Glutamatergic neuron (in vitro differentiated cells): Measurements from ENCODE around the gene HARBI1. TPM values are rescaled to one million over a fixed set of nuclear protein-coding genes. Genes with fewer than 3 reads are reported as not detected.

Source experiments
- DNase-seq: peaks from one replicate; pipeline ENCODE4 v3.0.0; 2022
- H3K27ac Mint-ChIP-seq: one replicate; pipeline ENCODE4 v1.8.0; 2020; ENCODE audit warnings: mild to moderate bottlenecking, mixed read lengths, inconsistent platforms; ENCODE audit not compliant: unreplicated experiment
- H3K27me3 Mint-ChIP-seq: one replicate; pipeline ENCODE4 v1.8.0; 2020; ENCODE audit warnings: mild to moderate bottlenecking, moderate library complexity, mixed read lengths, inconsistent platforms; ENCODE audit not compliant: unreplicated experiment
- H3K36me3 Mint-ChIP-seq: one replicate; pipeline ENCODE4 v1.8.0; 2020; ENCODE audit warnings: mild to moderate bottlenecking, mixed read lengths, inconsistent platforms; ENCODE audit not compliant: unreplicated experiment
- H3K4me1 Mint-ChIP-seq: one replicate; pipeline ENCODE4 v1.8.0; 2020; ENCODE audit warnings: mild to moderate bottlenecking, low read depth, mixed read lengths, inconsistent platforms; ENCODE audit not compliant: unreplicated experiment
- H3K4me3 Mint-ChIP-seq: one replicate; pipeline ENCODE4 v1.8.0; 2020; ENCODE audit warnings: mild to moderate bottlenecking, mixed read lengths, inconsistent platforms; ENCODE audit not compliant: unreplicated experiment
- H3K9me3 Mint-ChIP-seq: one replicate; pipeline ENCODE4 v1.8.0; 2020; ENCODE audit warnings: mild to moderate bottlenecking, moderate library complexity, mixed read lengths, inconsistent platforms; ENCODE audit not compliant: unreplicated experiment
- CTCF ChIP-seq: fragments of 200-600 bp; sonication (generic); IDR thresholded peaks from one replicate; pipeline ENCODE4 v1.5.0; 2021; ENCODE audit not compliant: partially characterized antibody, unreplicated experiment
- total RNA-seq: library from RNA; stranded (reverse); fragmentation: NEBNext Ultra II Directional; extraction: Animal tissue kit (Norgen Biotek cat#: 25700); gene quantifications from one replicate; pipeline ENCODE4 v1.2.1, GENCODE V29; 2021; ENCODE audit not compliant: unreplicated experiment

Gene HARBI1
- total RNA-seq, 1 donor from 2014 or later: 11.1 TPM

- H3K27ac Mint-ChIP-seq: no peak overlapping the region
- no peak overlapping the region for H3K4me3 Mint-ChIP-seq
- no peak for TF ChIP-seq CTCF
- peaks cover 2% of the 10 kb centered on the region for H3K4me1 Mint-ChIP-seq
- no peak for DNase-seq
- H3K27me3 Mint-ChIP-seq: peaks cover 1% of the 10 kb centered on the region
- no peaks in the 10 kb centered on the region for H3K36me3 Mint-ChIP-seq
- H3K9me3 Mint-ChIP-seq: peaks cover 1% of the 10 kb centered on the region
Measured at GRCh38 chr11:46604796-46605195, 12.2 kb downstream of the HARBI1 start.

GRCh38 chr11:46603704-46604308, 13.2 kb downstream of the HARBI1 start:
- Mint-ChIP-seq H3K36me3 (no peaks in the 10 kb centered on the region), H3K27me3 (no peaks in the 10 kb centered on the region), H3K4me3 (no peak overlapping the region), H3K27ac (no peak overlapping the region), H3K9me3 (peaks cover 1% of the 10 kb centered on the region), H3K4me1 (peaks cover 2% of the 10 kb centered on the region)
- no peak for TF ChIP-seq CTCF
- DNase-seq: no peak

DNA sequence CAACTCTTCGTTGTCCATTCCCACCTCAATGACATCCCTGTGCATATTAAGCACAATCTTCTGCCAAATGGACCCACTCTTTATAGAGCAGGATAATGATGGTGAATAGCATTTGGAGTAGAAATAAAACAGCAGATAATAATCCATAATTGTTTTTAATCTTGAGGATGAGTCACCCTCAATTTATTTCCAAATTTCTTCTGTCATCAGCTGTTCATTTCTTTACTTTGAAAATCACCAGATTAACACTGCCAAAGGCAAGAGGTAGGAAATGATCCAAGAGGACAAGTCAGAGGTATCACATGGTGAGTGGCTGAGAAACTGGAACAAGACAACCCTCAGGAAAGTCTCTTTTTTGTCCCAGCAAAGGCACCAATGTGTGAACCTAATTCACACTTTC, 15.9 kb downstream of the HARBI1 start:
- H3K36me3 Mint-ChIP-seq: no peaks in the 10 kb centered on the region
- DNase-seq: no peak
- TF ChIP-seq CTCF: no peak
- no peaks in the 10 kb centered on the region for H3K4me1 Mint-ChIP-seq
- H3K27me3 Mint-ChIP-seq: peaks cover 2% of the 10 kb centered on the region
- H3K27ac Mint-ChIP-seq: no peak overlapping the region
- no peak overlapping the region for H3K4me3 Mint-ChIP-seq
- H3K9me3 Mint-ChIP-seq: no peaks in the 10 kb centered on the region

DNA sequence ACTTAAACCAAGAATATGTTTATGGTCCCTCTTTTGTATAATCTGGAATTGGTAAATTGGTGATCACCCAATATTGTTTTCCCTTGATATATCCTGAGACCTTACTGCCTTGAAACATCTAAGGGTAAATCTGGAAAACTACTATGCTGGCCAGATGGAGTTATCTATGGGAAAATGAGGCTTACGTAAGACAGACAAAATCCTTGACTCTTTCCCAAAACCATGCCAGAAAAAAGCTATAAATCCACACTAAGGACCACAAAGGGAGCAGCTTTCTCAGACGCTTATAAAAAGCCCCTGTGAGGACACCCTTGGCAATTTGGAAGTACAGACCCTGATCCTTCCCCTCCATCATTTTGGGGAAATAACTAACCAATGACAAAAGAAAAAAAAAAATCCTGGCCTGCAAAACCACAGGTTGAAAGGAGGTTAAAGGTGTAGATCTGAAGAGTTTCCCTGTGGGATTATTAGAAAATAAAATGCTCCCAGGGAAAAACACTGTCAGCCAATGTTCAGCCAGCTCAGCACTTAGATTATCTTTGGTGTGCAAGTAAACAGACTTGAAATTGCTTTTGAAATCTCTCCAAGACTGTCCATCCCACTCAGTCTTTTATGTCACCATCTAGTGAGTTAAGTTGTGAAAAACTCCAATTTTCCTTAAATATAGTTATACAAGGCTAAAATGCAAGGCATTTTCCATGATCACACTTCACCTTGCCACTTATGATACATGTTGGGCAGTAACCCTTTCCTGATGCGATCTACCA, 16.6 kb downstream of the HARBI1 start:
- Mint-ChIP-seq H3K9me3 (no peaks in the 10 kb centered on the region), H3K36me3 (no peaks in the 10 kb centered on the region)

More for the DNA sequence above, 16.6 kb downstream of the HARBI1 start:
- no peak for DNase-seq
- no peak overlapping the region for H3K27ac Mint-ChIP-seq
- H3K4me1 Mint-ChIP-seq: no peaks in the 10 kb centered on the region
- peaks cover 2% of the 10 kb centered on the region for H3K27me3 Mint-ChIP-seq
- no peak for TF ChIP-seq CTCF
- no peak overlapping the region for H3K4me3 Mint-ChIP-seq
